NCI-H1092 (cell line): Measurements from ENCODE around the gene RASA3.
A peak's percentile ranks its signal among the peaks of the same experiment; 100 is the strongest.
"Not testable (repeated sequence)": the region's sequence is repeated elsewhere in the genome, so short reads cannot be mapped to it uniquely, and the experiment has no call there.

Source experiments
- DNase-seq: peaks from one replicate; lab custom pipeline; 2025; lab: John Stamatoyannopoulos, UW

The RASA3 gene

GRCh38 chr13:114002009-114002544 lies 130.3 kb downstream of the RASA3 start:
- no peak for DNase-seq

- DNase-seq = no peak
Measured at GRCh38 chr13:114001331-114002008, 131.0 kb downstream of the RASA3 start.

- no peak for DNase-seq
Measured at GRCh38 chr13:114000151-114001040, 132.0 kb downstream of the RASA3 start.

GRCh38 chr13:113999618-113999910 lies 132.9 kb downstream of the RASA3 start:
- DNase-seq = no peak

GRCh38 chr13:113998781-113999617 lies 133.4 kb downstream of the RASA3 start:
- DNase-seq = no peak

- DNase-seq = peak; percentile 30
Measured at GRCh38 chr13:113997845-113998751, 134.3 kb downstream of the RASA3 start.

GRCh38 chr13:113996912-113997745 lies 135.3 kb downstream of the RASA3 start:
- no peak for DNase-seq

- DNase-seq = no peak
Measured at GRCh38 chr13:113996081-113996911, 136.1 kb downstream of the RASA3 start.

- no peak for DNase-seq
Measured at GRCh38 chr13:113995051-113995601, 137.3 kb downstream of the RASA3 start.

- DNase-seq = no peak
Measured at GRCh38 chr13:113992276-113993005, 140.0 kb downstream of the RASA3 start.

GRCh38 chr13:113991676-113992179 lies 140.7 kb downstream of the RASA3 start:
- no peak for DNase-seq

GRCh38 chr13:113991191-113991669 lies 141.2 kb downstream of the RASA3 start:
- peak; percentile 17 for DNase-seq

GRCh38 chr13:113990321-113990837 lies 142.0 kb downstream of the RASA3 start:
- DNase-seq = no peak

- DNase-seq = no peak
Measured at GRCh38 chr13:113989585-113990300, 142.7 kb downstream of the RASA3 start.

GRCh38 chr13:113988859-113989258 lies 143.6 kb downstream of the RASA3 start:
- DNase-seq = not testable (repeated sequence)

GRCh38 chr13:113982296-113982661 lies 150.1 kb downstream of the RASA3 start:
- no peak for DNase-seq
